Kidney epithelial cell (primary cell): ENCODE results near the gene CNGB1. TPM values are rescaled to one million over a fixed set of nuclear protein-coding genes. Genes with fewer than 3 reads are reported as not detected.

ENCODE experiments used
- DNase-seq: peaks from one replicate; pipeline ENCODE4 v3.0.0-alpha.2; 2010; ENCODE audit warnings: low read depth
- H3K27me3 ChIP-seq: 2 replicates; pipeline ENCODE4 v1.6.0; 2011; ENCODE audit warnings: low read length; ENCODE audit not compliant: control insufficient read depth, insufficient read depth
- H3K36me3 ChIP-seq: 2 replicates; pipeline ENCODE4 v1.5.1; 2011; ENCODE audit warnings: low read length; ENCODE audit not compliant: control insufficient read depth, insufficient read depth
- H3K4me3 ChIP-seq: 2 replicates; pipeline ENCODE4 v1.5.1; 2011; ENCODE audit warnings: low read depth, mild to moderate bottlenecking, control low read depth, low read length
- total RNA-seq: library from RNA; depleted of rRNA; stranded (reverse); fragments of >200 nt; gene quantifications from 2 replicates; pipeline ENCODE4 v1.2.3, GENCODE V29; 2015
- TF ChIP-seq, protein P1 (sequence below): IDR thresholded peaks from 2 replicates; pipeline ENCODE4 v1.5.1; 2011; ENCODE audit warnings: mild to moderate bottlenecking, moderate library complexity, low read length, control low read depth, inconsistent platforms; ENCODE audit not compliant: insufficient read depth, poor library complexity, severe bottlenecking

CNGB1 gene
- total RNA-seq, 1 donor from 2014 or later = not detected

DNA sequence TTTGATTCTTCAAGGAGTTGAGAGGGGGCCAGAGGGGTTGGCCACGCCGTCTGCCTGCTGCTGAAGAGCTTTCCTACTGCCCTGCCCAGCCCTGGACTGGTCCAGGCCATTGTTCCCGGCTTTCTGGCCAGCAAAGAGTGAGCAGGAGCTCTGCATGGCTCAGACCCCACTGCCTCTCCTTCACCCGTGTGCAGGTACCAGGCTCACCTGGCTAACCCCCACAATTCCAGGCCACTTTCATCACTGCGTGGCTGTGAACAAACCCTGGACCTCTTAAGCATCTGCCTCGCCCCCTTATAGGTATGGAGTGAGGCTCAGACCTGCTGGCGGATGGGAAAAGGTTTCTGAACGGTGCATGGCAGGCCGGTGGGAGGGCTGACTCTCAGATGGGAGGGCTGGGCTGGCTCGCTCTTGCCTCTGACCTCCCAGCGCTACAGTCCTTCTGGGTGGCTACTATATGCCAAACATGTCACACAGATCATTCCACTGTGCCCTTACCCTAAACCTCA, 20.7 kb upstream of the CNGB1 start:
- no peak for DNase-seq
- TF ChIP-seq, protein P1, sequence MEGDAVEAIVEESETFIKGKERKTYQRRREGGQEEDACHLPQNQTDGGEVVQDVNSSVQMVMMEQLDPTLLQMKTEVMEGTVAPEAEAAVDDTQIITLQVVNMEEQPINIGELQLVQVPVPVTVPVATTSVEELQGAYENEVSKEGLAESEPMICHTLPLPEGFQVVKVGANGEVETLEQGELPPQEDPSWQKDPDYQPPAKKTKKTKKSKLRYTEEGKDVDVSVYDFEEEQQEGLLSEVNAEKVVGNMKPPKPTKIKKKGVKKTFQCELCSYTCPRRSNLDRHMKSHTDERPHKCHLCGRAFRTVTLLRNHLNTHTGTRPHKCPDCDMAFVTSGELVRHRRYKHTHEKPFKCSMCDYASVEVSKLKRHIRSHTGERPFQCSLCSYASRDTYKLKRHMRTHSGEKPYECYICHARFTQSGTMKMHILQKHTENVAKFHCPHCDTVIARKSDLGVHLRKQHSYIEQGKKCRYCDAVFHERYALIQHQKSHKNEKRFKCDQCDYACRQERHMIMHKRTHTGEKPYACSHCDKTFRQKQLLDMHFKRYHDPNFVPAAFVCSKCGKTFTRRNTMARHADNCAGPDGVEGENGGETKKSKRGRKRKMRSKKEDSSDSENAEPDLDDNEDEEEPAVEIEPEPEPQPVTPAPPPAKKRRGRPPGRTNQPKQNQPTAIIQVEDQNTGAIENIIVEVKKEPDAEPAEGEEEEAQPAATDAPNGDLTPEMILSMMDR = no peak

DNA sequence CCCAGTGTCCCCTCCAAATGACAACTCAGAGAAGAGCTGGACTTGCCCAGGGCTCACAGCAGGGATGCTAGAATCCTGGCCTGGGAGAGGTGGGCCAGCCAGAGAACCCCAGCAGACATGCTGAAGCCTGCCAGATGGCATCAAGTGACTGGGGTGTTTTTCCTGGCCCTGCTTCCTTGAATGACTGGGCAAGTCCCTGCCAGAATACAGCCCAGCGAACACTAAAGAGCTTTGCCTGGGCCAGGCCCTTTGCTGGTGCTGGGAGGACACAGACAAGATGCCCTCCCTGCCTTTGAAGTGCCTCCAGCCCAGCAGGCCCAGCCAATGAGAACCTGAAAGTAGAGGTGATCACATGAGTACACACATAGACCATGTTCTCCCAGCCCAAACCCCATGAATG, 18.0 kb upstream of the CNGB1 start:
- no peak for DNase-seq
- Histone ChIP-seq H3K36me3 (peaks cover 2% of the 10 kb centered on the region), H3K4me3 (no peak overlapping the region), H3K27me3 (peaks cover 16% of the 10 kb centered on the region)
- TF ChIP-seq, protein P1 = no peak

More for the DNA sequence above, 20.7 kb upstream of the CNGB1 start:
- Histone ChIP-seq H3K4me3 (no peak overlapping the region), H3K36me3 (peaks cover 2% of the 10 kb centered on the region), H3K27me3 (peaks cover 2% of the 10 kb centered on the region)

DNA sequence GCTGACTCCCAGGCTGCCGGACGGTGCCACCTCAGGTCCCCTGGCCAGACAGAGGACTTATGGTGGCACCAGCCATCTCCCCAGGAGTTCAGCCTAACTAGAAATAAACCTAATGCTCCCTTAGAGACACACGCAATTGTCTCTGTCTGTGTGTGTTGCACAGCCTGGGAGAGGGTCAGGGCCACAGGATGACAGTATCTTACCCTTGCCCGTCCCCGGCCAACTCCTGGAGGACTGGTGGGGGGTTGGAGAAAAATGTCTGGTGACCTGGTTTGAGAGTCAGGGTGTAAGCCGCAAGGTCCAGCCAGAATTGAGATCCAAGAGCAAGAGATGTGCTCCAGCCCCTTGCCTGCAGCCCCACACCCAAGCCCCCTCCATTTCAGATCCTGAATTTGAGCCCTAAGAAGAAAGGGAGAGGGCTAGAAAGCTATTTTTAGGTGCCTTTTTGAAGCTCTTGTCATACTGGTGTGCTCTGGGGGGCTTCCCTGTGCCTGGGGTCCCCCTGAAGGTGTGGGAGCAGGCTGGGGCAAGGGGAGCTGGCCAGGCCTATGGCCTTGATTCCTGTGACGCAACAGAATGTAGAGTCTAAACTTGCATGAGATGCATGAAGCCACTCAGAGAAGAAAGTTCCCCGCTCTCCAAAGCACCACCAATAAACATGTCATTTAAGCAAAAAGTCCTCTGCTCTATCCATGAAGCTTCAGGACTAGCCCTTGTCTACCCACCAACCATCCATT, 16.7 kb upstream of the CNGB1 start:
- TF ChIP-seq, protein P1 = no peak
- no peaks in the 10 kb centered on the region for H3K36me3 ChIP-seq
- no peak overlapping the region for H3K4me3 ChIP-seq
- H3K27me3 ChIP-seq = peaks cover 16% of the 10 kb centered on the region
- DNase-seq = no peak

DNA sequence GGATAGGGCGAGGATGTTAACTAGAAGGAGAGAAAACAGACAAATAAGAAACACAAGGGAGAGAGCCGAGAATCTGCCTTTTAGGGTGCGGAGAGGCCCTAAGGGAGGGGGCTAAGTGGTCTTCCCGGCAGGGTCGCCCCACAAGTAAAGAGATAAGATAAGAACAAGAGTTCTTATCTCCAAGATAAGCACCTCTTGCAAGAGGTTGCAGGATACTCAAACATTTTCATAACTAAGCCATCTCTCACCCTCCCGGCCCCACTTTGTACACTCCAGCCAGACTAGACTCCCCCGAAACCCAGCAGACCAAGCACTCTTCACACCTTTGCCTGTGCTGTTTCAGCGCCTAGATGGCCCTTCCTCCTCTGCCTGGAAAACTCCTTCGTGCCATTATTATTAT, 15.3 kb upstream of the CNGB1 start:
- DNase-seq = no peak
- Histone ChIP-seq H3K4me3 (no peak overlapping the region), H3K27me3 (peaks cover 16% of the 10 kb centered on the region), H3K36me3 (no peaks in the 10 kb centered on the region)
- TF ChIP-seq, protein P1 = no peak

DNA sequence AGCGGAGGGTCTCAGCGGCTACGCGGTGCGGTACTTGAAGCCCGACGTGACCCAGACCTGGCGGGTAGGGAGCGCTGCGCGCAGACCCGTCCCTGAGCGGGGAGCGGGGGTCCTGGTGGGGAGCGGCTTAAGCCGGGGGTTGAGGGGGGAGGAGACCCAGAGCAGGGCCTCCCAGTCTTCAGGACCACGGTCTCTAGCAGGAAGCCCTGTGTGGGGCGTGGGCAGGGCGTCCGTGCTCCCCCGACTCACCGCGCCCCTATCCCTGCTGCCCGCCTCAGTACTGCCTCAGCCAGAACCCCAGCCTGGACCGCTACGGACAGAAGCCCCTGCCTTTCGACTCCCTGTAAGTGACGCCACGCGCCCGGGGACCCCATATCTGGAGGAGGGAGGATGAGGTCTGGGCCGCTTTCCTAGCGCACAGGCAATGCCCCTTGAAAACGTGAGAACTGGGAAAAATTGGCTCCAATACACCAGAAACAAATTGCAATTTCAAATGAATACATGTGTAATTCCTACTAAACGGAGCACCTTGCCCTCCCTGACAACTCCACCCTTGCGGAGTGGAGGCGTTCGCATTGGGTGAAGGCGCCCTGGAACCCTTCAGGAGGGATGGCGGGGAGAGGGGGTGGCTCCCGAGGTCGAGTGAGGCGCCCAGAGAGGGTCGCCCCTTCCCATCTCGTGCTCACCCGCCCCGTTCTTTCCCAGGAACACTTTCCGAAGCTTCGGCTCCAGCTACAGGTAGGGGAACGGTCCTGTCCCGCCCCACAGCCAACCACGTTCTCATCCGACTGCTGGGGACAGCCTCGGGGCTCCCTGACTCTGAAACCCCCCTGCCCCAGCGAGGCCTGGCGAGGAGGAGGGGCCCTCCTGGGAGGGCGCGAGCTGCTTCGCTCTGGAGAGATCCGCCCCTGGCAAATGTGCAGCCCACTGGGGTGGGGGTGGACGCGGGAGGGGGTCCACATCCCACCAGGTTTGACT, 14.6 kb upstream of the CNGB1 start:
- TF ChIP-seq, protein P1 = no peak
- no peak for DNase-seq
- Histone ChIP-seq H3K27me3 (peaks cover 16% of the 10 kb centered on the region), H3K4me3 (peak overlapping the region; percentile 42), H3K36me3 (no peaks in the 10 kb centered on the region)
